Measurements from ENCODE around the gene ST8SIA4. TPM values are rescaled to one million over a fixed set of nuclear protein-coding genes. Genes with fewer than 3 reads are reported as not detected.
A peak's percentile ranks its signal among the peaks of the same experiment; 100 is the strongest.

The ST8SIA4 gene
- total RNA-seq, 8 experiments from 2014 or later, result 0.07 to 44.4 (median 18.0) TPM

DNA sequence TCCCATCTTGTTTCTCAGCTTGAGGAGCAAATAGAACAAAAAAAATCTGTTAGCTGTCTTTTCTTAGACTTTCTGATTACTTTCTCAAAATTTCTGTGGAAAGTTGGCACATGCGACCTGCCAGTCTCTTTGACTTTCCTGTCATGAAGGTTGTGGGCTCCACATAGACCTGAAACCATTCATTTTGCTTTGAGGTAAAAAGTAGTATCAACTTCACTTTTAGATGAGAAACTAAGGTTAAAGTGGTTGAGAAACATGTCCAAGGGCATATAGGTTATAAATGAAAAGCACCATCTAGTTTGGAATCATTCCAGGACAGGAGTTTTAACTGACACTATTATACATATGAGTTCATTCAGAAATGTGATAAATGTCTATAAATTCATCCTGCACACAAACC, 42.7 kb downstream of the ST8SIA4 start:
- WGBS, 10 experiments, result 55 to 100% (median 96%) methylated on average over 1 of the region's 1 CpG; no CpG with 5 or more reads in 4 of the 10 experiments
- Histone ChIP-seq H3K4me1 (replicated peaks in 1 of 2) (peaks cover 10 to 13% of the 10 kb centered on the region in 2 donors), H3K27ac (no peak overlapping the region), H3K4me3 (no peak overlapping the region)
- in situ Hi-C loops (cut with MboI; ENCODE audit: low pct_unique_long_range_greater_than_20kb in 2 of 9, low sequenced_read_pairs in 9 of 9, unreplicated experiment in 9 of 9), result no loop called here
- no peak for ATAC-seq (replicated peaks in 6 of 8)

DNA sequence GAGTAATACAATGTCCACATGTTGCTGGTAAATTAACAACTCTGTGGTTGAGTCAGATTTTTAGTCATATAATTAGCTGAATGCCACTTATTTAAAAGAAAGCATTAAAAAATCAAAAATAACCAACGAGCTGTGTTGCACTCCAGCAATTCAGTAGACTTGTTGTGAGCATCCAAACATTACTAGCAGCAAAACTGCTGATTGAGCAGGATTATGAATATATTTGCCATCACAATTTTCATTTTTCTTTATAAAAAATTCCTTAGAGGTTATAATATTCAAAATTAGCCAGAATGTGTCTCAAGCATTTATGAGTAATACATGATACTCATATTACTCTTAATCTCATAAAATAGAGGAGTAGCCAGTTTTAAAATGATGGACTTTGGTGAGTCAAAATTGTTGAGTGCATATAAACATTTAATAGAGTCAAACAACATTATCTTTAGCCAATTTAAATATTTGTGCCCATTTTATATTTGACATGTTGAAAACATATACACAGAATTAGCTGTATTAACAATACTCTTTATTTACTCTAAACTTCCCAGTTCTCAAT, 44.0 kb downstream of the ST8SIA4 start:
- ATAC-seq (replicated peaks in 6 of 8), result no peak
- H3K4me3 ChIP-seq, result no peak overlapping the region
- WGBS, 10 experiments, result 45 to 92% (median 83%) methylated on average over 1 of the region's 1 CpG; no CpG with 5 or more reads in 3 of the 10 experiments

DNA sequence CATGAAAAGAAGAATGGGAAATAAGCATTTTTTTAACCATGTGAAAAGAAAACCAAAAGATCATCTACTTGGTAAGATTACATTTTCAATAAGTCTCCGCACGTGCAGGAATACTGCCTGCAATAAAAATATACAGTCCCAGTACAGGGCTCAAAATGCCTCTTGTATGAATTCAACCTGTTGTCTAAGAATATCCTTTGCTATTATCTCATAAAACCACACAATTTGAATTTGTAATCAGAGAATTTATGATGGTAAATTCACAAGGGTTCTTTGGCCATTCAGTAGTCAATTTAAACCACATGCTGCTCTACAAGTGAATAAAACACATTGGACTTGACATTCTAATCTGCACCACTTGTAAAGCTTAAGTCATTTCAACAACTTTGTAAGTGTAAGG, 46.6 kb downstream of the ST8SIA4 start:
- no peak for ATAC-seq (replicated peaks in 6 of 8)

More for the DNA sequence above, 44.0 kb downstream of the ST8SIA4 start:
- Histone ChIP-seq H3K4me1 (replicated peaks in 1 of 2) (peaks cover 10 to 13% of the 10 kb centered on the region in 2 donors), H3K27ac (no peak overlapping the region)
- in situ Hi-C loops (cut with MboI; ENCODE audit: low pct_unique_long_range_greater_than_20kb in 2 of 9, low sequenced_read_pairs in 9 of 9, unreplicated experiment in 9 of 9), result no loop called here

DNA sequence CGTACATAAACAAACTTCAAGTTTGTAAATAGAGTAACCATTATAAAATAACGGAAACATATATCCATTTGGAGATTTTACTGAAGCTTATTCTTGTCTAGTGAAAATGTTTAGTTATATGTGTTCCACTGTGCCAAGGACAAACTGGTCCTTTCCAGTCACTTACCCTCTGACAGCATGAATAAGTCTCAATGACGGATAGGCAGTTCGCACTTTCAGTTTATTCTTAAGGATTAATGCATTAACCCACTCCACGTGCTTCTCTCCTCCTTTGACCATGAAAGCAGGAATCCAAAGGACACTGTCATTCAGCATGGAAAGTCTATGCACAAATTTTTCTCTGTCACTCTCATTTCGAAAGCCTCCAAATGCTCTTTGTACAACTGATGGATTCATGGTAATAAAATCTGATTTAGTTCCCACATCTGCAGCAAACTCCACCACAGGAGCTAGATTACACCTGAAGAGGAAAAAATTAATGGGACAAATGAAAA, 47.1 kb downstream of the ST8SIA4 start:
- in situ Hi-C loops (cut with MboI; ENCODE audit: low pct_unique_long_range_greater_than_20kb in 2 of 9, low sequenced_read_pairs in 9 of 9, unreplicated experiment in 9 of 9), result no loop called here
- H3K4me3 ChIP-seq, result no peak overlapping the region
- WGBS, 10 experiments, result 48 to 88% (median 57%) methylated on average over 2 to 6 of the region's 6 CpGs; no CpG with 5 or more reads in 1 of the 10 experiments
- peak in 5 of 8 experiments; percentile 46 to 89 (median 82) for ATAC-seq (replicated peaks in 6 of 8)
- no peak overlapping the region for H3K27ac ChIP-seq
- peaks cover 10 to 13% of the 10 kb centered on the region in 2 donors for H3K4me1 ChIP-seq (replicated peaks in 1 of 2)

More for the DNA sequence above, 46.6 kb downstream of the ST8SIA4 start:
- no peak overlapping the region for H3K27ac ChIP-seq
- WGBS, 10 experiments, result 23 to 100% (median 77%) methylated on average over 2 of the region's 2 CpGs; no CpG with 5 or more reads in 3 of the 10 experiments
- H3K4me1 ChIP-seq (replicated peaks in 1 of 2), result peaks cover 10 to 13% of the 10 kb centered on the region in 2 donors
- H3K4me3 ChIP-seq, result no peak overlapping the region
- in situ Hi-C loops (cut with MboI; ENCODE audit: low pct_unique_long_range_greater_than_20kb in 2 of 9, low sequenced_read_pairs in 9 of 9, unreplicated experiment in 9 of 9), result no loop called here

DNA sequence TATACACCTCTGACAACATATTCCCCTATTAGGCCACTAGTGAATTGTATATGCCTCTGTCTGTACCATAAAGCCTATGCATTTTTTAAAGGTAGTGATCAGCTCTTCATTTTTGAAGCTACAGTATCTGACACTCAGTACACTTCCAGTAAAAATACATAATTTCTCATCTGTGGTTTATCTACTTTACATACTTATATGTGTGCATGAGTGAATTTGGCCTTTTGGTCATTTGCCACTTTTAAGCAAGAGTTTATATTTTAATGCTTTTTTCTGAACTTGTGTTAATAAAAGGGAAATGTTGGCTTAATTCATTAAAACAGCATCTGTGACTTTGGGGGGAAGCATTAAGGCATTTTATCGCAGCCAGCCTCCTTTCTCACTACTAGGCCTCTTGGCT, 47.8 kb downstream of the ST8SIA4 start:
- no peak for ATAC-seq (replicated peaks in 6 of 8)
- 33 to 100% (median 95%) methylated on average over 1 of the region's 1 CpG; no CpG with 5 or more reads in 4 of the 10 experiments for WGBS, 10 experiments
- Histone ChIP-seq H3K27ac (no peak overlapping the region), H3K4me3 (no peak overlapping the region), H3K4me1 (replicated peaks in 1 of 2) (peaks cover 10 to 13% of the 10 kb centered on the region in 2 donors)
- in situ Hi-C loops (cut with MboI; ENCODE audit: low pct_unique_long_range_greater_than_20kb in 2 of 9, low sequenced_read_pairs in 9 of 9, unreplicated experiment in 9 of 9), result no loop called here

DNA sequence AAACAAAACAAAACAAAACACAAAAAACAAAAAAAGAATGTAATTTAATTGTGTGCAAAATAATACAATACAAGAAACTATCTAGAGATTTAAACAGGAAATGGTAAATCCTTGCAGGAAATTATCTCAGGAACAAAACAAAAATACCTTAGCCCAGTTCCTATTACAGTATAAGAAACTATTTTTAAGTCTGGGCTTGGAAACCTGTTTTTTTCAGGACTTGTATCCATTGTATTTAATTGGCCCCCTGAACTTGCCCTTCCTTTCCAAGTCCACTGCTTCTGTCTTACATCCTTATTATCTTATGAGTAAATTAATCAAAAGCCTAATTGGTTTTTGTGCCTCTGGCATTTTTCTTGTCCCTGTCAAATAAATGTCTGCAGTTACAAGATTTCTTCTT, 48.5 kb downstream of the ST8SIA4 start:
- no peak for ATAC-seq (replicated peaks in 6 of 8)
- H3K4me1 ChIP-seq (replicated peaks in 1 of 2), result peaks cover 10 to 13% of the 10 kb centered on the region in 2 donors
- H3K27ac ChIP-seq, result no peak overlapping the region
- no peak overlapping the region for H3K4me3 ChIP-seq
- in situ Hi-C loops (cut with MboI; ENCODE audit: low pct_unique_long_range_greater_than_20kb in 2 of 9, low sequenced_read_pairs in 9 of 9, unreplicated experiment in 9 of 9), result no loop called here

DNA sequence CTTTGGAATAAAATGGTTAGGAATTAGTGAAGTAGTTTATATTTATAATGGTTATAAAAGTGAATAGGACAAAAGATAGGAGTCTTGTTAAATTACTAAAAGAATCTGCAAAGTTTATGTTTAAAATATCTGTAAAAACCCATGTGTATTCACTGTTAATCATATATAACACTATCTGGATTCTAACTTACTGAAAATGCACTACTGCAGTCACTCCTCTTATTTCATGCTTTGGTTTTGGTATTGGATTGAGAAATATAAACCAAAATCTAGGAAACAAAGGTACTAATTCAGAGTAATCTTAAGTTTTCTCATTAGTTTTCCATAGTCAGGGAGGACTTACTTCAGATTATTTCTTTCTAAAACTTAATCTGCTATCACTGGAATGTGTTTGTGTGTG, 49.5 kb downstream of the ST8SIA4 start:
- H3K4me3 ChIP-seq, result no peak overlapping the region
- in situ Hi-C loops (cut with MboI; ENCODE audit: low pct_unique_long_range_greater_than_20kb in 2 of 9, low sequenced_read_pairs in 9 of 9, unreplicated experiment in 9 of 9), result no loop called here
- ATAC-seq (replicated peaks in 6 of 8), result no peak
- no peak overlapping the region for H3K27ac ChIP-seq
- peaks cover 10 to 13% of the 10 kb centered on the region in 2 donors for H3K4me1 ChIP-seq (replicated peaks in 1 of 2)

DNA sequence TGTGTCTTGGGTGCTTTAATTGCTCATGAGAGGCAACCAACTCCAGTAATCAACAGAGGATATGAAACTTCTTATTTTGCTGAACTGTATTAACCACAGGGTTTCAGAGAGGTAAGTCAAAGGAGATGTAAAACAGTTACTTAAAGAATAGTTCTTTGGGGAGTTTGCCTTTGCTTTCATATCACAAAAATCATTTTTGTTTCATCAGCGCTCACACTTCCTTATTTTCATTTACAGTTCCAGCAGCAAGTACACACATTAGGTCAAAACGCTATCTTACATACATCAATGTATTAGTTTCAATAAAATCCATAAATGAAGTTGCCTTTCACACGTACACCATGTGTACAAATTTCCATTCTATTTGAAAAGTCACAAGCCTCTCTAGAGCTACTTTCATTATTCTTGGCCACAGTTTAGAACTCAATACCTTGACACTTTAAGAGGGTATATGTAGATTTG, 50.1 kb downstream of the ST8SIA4 start:
- Histone ChIP-seq H3K4me1 (replicated peaks in 1 of 2) (peaks cover 10 to 13% of the 10 kb centered on the region in 2 donors), H3K27ac (no peak overlapping the region), H3K4me3 (no peak overlapping the region)
- 33 to 100% (median 93%) methylated on average over 1 to 3 of the region's 3 CpGs for WGBS, 10 experiments
- ATAC-seq (replicated peaks in 6 of 8), result no peak
- in situ Hi-C loops (cut with MboI; ENCODE audit: low pct_unique_long_range_greater_than_20kb in 2 of 9, low sequenced_read_pairs in 9 of 9, unreplicated experiment in 9 of 9), result no loop called here

DNA sequence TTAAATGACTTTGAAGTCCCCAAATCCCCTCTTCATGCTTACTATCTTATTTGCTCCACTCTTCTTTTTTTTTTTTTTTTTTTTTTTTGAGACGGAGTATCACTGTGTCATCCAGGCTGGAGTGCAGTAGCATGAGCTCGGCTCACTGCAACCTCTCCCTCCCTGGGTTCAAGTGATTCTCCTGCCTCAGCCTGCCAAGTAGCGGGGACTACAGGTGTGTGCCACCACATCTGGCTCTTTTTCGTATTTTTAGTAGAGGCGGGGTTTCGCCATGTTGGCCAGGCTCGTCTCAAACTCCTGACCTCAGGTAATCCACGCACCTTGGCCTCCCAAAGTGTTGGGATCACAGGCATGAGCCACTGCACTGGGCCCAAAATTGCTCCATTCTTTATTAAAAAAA, 51.0 kb downstream of the ST8SIA4 start:
- no peak overlapping the region for H3K27ac ChIP-seq
- WGBS, 10 experiments, result 56 to 100% (median 93%) methylated on average over 1 to 8 of the region's 8 CpGs; no CpG with 5 or more reads in 1 of the 10 experiments
- in situ Hi-C loops (cut with MboI; ENCODE audit: low pct_unique_long_range_greater_than_20kb in 2 of 9, low sequenced_read_pairs in 9 of 9, unreplicated experiment in 9 of 9), result no loop called here
- peaks cover 10 to 13% of the 10 kb centered on the region in 2 donors for H3K4me1 ChIP-seq (replicated peaks in 1 of 2)
- H3K4me3 ChIP-seq, result no peak overlapping the region
- no peak for ATAC-seq (replicated peaks in 6 of 8)

DNA sequence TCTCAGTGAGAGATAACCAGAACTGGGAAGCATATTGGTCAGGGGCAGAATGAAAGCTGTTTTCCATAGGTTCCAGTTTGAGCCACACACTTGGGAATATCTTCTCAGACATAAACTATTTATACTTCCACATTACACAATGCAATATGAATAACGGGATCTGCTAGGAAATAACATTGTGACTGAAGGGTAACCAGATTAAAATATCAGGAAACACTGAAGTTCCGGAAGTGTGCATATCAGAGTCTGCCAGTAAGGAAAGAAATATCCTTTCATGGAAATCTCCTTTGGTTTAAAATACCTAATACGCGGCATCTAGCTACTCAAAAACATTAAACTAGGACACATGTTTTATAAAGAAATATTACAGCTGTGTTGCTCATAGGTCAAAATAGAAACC, 56.3 kb downstream of the ST8SIA4 start:
- peak in 1 of 8 experiments; percentile 60 for ATAC-seq (replicated peaks in 6 of 8)
- peaks cover 0 to under 1% of the 10 kb centered on the region in 2 donors for H3K4me1 ChIP-seq (replicated peaks in 1 of 2)
- 0 to 90% (median 61%) methylated on average over 2 to 4 of the region's 4 CpGs; no CpG with 5 or more reads in 1 of the 10 experiments for WGBS, 10 experiments
- H3K4me3 ChIP-seq, result no peak overlapping the region
- H3K27ac ChIP-seq, result no peak overlapping the region
- in situ Hi-C loops (cut with MboI; ENCODE audit: low pct_unique_long_range_greater_than_20kb in 2 of 9, low sequenced_read_pairs in 9 of 9, unreplicated experiment in 9 of 9), result no loop called here

DNA sequence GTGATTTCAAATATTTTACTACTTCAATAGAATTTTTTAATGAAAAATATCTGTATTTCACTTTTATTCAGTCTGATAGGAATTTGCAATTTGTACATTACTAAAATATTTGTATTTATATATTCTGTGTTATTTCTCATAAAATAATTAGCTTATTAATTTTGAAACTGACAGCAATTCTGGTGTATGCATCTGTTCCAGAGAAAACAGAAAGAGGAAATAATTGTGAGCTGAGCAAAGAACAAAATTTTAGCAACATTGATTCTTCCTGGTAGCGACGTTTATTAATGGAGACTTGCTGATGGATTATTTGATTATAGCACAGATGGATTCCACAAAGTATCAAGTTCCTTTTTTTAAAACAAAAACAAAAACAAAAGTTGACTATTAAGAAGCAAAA, 61.0 kb downstream of the ST8SIA4 start:
- Histone ChIP-seq H3K4me1 (replicated peaks in 1 of 2) (peaks cover 3 to 10% of the 10 kb centered on the region in 2 donors), H3K27ac (no peak overlapping the region), H3K4me3 (no peak overlapping the region)
- no peak for ATAC-seq (replicated peaks in 6 of 8)
- WGBS, 10 experiments, result 69 to 100% (median 95%) methylated on average over 2 of the region's 2 CpGs; no CpG with 5 or more reads in 2 of the 10 experiments
- in situ Hi-C loops (cut with MboI; ENCODE audit: low pct_unique_long_range_greater_than_20kb in 2 of 9, low sequenced_read_pairs in 9 of 9, unreplicated experiment in 9 of 9), result no loop called here

DNA sequence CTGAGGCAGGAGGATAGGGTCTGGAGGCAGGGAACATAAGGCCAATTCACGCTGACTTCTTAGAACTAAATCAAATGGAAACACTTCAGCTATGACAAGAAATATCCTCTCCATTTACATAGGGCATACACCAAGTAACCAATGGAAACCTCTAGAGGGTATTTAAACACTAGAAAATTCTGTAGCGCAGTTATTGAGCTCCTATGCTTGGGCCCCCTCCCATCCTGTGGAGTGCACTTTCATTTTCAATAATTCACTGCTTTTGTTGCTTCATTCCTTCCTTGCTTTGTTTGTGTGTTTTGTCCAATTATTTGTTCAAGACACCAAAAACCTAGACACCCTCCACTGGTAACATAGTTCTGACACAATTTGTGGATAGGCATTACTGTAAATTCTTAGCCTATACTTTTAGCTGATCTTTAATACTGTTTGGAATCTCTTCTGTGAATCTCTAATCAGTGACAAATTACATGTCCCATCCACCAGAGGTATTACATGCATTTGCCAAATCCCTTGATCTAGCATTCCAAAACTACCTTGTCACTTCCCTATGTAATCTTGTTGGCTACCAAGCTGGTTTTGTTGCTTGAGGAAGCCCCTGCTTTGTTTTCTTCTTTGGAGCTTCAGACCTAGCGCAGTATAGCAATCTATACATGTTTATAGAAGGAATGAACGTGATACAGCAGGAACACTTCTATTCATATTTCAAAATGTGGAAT, 61.6 kb downstream of the ST8SIA4 start:
- peak in 5 of 8 experiments; percentile 14 to 63 (median 38) for ATAC-seq (replicated peaks in 6 of 8)
- in situ Hi-C loops (cut with MboI; ENCODE audit: low pct_unique_long_range_greater_than_20kb in 2 of 9, low sequenced_read_pairs in 9 of 9, unreplicated experiment in 9 of 9), result no loop called here
- no peak overlapping the region for H3K27ac ChIP-seq
- peaks cover 3 to 10% of the 10 kb centered on the region in 2 donors for H3K4me1 ChIP-seq (replicated peaks in 1 of 2)
- no peak overlapping the region for H3K4me3 ChIP-seq
- WGBS, 10 experiments, result 65 to 100% (median 83%) methylated on average over 1 to 4 of the region's 4 CpGs; no CpG with 5 or more reads in 1 of the 10 experiments

DNA sequence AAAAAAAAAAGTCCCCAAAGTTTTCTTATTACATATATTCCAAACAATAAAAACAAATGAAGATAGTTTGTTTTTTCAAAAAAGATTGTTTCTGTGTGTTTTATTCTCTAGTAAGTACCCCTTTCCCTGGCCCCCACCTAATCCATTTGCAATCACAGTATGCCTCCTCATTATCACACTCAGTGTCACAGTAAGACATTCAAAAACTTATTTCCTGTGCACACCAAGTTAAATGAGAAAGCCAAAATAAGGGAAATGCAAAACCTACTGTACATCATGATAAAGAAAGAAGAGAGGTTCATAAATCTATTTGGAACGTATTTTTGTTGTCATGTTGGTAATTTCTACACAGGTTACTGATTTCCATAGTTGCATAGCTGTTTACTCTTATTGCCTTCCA, 62.3 kb downstream of the ST8SIA4 start:
- peak in 3 of 8 experiments; percentile 21 to 38 (median 29) for ATAC-seq (replicated peaks in 6 of 8)
- H3K4me3 ChIP-seq, result no peak overlapping the region
- 0 to 71% (median 34%) methylated on average over 1 of the region's 1 CpG; no CpG with 5 or more reads in 2 of the 10 experiments for WGBS, 10 experiments
- no peak overlapping the region for H3K27ac ChIP-seq
- in situ Hi-C loops (cut with MboI; ENCODE audit: low pct_unique_long_range_greater_than_20kb in 2 of 9, low sequenced_read_pairs in 9 of 9, unreplicated experiment in 9 of 9), result no loop called here
- peaks cover 3 to 10% of the 10 kb centered on the region in 2 donors for H3K4me1 ChIP-seq (replicated peaks in 1 of 2)

Measured in motor neuron (in vitro differentiated cells).